Stimulated activated CD8-positive, alpha-beta memory T cell treated with anti-CD3 and anti-CD28 coated beads, Interleukin-4, amount 100 ng/mL, for 4 hours (primary cell): ENCODE measurements around the gene CNRIP1.

ENCODE experiments used
- DNase-seq, 2 donors: peaks; one replicate each; pipeline ENCODE4 v3.0.0-alpha.2; 2020; ENCODE audit warnings: low read depth in 2 of 2, low spot score in 1 of 2

The CNRIP1 gene

GRCh38 chr2:68293024-68293423 is 26.7 kb downstream of the CNRIP1 start:
- no peak for DNase-seq

GRCh38 chr2:68292108-68292710 is 27.5 kb downstream of the CNRIP1 start:
- DNase-seq: no peak

DNA sequence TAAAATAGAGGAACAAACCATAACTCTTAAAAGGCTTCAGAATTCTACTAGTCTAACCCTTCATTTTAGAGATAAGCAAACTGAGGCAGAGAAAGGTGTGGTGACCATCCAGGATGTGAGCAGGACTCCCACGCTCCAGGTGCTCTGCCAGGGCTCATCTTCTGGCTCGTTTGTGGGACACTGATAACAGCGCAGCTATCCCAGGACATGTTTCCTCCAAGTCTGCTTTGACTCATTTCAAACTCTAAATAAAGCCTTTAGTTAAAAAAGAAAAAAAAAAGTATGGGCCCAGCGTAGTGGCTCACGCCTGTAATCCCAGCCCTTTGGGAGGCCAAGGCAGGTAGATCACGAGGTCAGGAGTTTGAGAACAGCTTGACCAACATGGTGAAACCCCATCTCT is 28.4 kb downstream of the CNRIP1 start:
- DNase-seq: no peak

- DNase-seq: no peak
Measured at GRCh38 chr2:68290901-68291300, 28.8 kb downstream of the CNRIP1 start.

DNA sequence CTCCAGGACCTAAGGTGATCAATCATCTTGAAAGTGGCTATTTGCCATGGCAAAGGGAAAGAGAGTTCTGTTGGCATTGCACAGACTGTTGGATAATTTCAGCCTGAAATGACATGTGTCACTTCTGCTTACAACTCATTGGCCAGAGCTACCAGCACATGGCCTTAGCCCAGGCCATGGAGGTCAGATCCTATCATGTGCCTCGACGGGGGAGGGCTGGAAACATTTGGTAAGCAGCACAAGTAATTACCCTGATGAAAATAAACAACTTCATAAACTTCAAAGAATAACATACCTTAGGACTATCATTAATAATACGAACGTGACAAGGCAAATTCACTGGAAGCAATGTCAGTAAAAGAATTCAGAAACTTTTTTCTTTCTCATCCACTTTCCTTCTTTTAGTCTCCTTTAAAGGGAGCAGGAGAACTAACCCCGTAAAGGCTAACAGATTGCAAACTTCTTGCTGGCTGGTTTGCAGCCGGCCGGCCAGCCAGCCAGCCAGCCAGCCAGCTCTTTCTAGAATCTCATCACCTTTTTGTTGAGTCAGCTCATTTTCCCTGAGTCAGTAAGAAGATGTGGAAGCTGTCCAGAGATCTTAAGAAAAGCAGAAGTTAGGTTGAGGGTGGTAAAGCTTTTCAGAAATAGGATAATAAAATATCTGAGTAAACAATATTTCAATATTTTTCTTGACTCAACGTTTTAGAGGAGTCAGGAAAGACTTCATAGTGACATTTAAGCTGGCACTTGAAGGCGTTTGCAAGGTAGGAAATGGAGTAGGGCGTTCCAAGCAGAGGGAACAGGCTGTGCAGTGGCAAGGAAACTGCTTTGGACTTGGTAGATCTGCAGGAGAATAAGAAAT is 31.9 kb downstream of the CNRIP1 start:
- DNase-seq: no peak

DNA sequence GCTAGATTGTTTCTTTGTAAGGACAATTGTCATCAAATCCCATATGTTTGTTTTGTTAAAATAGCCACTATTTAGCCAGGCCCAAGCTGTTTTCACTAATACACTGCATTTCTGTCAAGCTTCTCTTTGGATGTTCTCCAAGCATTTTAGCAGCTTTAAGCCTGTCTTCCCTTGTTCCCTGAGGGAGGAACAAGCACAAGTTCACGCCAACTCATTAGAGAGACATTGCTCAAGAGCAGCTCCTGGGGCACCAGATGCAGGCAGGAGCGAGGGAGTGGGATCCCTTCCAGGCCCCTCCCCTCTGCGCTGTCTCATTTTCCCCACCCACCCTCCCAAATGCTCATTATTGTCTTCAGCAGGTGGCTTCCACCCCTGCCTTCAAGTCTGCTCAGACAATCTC is 34.9 kb downstream of the CNRIP1 start:
- no peak for DNase-seq

- DNase-seq: no peak
Measured at GRCh38 chr2:68283419-68283812, 36.3 kb downstream of the CNRIP1 start.

DNA sequence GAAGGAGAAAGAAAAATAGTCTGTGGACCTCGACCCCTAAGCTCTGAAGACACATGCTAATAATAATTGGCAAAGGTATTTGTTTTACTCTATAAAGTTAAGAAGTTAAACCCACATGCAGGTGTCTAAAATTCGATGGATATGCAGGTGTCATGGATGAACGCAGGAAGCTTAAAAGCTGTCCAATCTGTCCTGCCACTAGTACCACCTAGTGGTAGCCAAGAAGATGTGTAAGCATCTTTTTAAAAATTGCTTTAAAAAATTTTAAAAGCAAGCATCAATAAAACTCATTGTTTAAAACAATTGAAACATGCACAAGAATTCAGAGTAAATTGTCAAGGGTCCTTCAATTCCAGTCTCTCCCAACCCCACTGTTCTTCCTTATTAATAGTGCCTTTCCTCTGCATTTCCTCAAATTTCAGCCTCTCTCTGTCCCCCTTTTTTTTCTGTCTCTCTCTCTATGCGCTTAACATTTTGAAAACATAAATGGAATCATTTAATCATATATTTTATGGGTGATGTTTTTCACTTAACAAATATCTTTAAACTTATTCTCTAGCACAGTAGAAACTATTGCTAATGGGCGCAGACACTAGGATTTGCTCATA is 36.8 kb downstream of the CNRIP1 start:
- no peak for DNase-seq

DNA sequence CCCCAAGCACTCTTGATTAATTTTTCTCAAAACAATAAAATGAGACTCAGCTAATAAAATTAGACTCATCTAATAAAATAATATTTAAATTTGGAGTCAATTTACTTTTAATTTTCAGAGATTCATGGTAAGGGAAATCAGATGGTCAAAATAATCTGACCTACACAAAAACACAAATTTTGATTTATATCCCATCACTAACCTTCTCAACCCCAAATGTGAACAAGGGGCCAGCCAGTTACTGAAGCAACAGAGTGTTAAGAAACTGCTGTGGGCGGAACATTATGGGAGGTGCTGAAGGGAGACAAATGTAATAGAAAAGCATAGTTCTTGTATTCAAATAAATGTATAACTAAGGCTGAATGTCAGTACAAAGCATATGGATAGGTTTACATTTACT is 39.0 kb downstream of the CNRIP1 start:
- no peak for DNase-seq

GRCh38 chr2:68280348-68280747 is 39.4 kb downstream of the CNRIP1 start:
- DNase-seq: no peak

DNA sequence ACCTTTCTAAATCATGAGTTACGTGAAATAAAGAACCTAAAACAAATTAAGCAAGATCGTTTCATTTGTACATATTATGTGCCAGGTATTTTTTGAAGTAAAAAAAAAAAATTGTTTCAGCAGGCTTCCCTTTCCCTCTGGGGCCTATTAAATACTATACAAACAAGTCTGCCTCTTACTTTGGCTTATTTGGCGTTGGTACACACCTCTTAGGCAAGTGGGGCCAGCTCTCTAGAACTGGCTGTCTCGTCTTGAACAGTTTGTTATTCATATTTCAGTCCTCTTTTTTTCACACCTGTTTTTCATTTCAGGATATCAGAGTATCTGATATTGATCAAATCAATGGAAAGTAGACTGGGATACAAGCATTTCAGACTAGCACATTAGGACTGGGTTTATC is 40.1 kb downstream of the CNRIP1 start:
- no peak for DNase-seq

DNA sequence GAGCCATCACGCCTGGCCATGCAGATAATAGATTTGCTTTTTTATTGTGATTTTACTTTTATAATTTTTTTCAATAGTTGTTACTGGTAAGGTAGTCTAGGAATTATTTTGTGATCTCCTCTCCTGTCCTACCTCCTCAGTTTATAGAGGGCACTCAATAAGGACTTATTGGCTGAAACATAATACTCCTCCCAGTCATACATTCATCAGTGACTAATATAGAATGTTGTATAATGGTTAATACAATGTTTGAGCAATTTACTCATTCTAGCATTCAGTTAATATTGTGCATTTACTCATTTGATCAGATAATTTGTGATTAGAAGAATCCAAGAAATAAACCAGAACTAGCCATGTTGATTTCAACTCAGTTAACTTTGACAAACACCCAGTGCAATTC is 41.6 kb downstream of the CNRIP1 start:
- no peak for DNase-seq

- DNase-seq: no peak
Measured at GRCh38 chr2:68274022-68274421, 45.7 kb downstream of the CNRIP1 start.

GRCh38 chr2:68272246-68272994 is 47.3 kb downstream of the CNRIP1 start:
- DNase-seq: no peak

DNA sequence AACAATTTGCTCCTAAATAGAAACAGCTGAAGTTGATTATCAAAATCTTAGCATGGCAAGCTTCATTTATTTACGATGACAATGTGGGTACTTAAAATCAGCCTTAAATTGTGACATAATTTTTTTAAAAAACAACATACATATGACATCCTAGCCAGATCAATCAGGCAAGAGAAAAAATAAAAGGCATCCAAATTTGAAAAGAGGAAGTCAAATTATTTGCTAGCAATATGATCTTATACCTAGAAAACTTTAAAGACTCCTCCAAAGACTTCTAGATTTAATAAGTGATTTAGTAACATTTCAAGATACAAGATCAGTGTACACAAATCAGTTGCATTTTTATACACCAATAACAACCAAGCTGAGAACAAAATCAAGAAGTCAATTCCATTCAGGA is 53.1 kb downstream of the CNRIP1 start:
- DNase-seq: no peak

DNA sequence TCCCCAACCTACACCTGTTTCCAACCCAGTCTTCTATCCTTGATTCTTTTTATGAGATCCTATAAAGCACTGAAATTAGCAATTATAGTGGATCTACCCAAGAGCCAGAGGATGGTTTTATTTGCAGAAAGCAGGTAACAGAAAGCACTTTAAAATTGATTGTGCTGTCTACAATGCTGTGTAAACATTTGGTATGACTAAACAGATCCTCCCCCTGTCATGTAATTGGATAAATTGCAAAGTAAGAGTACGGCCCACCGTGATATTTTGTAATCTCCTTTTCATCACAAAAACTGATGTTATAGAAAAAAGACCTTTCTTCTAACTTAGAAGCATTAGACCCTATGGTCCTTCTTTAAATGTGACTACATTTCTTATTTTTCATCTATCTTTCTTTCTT is 56.1 kb downstream of the CNRIP1 start:
- DNase-seq: no peak

GRCh38 chr2:68258851-68259250 is 60.9 kb downstream of the CNRIP1 start:
- no peak for DNase-seq

DNA sequence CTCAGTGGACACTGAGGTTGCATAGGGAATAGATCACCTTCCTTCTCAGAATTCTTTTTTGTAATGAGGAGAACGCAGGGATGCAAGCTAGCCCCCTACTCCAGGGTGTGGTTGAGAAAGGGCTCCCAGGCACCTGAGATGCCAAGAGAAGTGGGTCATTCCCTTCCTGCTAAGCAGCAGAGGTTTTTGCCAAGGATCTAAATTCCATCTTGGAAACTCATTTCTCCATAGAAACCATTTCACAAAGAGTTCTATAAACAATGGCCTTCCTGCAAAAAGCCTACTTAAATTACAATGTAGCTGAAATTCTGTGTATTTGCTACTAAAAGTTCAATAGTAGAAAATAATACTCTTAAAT is 63.7 kb downstream of the CNRIP1 start:
- DNase-seq: no peak

- DNase-seq: no peak
Measured at GRCh38 chr2:68253219-68254068, 66.3 kb downstream of the CNRIP1 start.

- peak; percentile 83 to 91 for DNase-seq
Measured at GRCh38 chr2:68252400-68253218, 67.1 kb downstream of the CNRIP1 start, which contains the start of gene PPP3R1. Gene PPP3R1 (minus strand): TSS chr2:68252532. CDS start chr2:68252127, 405 bp downstream.
